Activated CD8-positive, alpha-beta memory T cell treated with anti-CD3 and anti-CD28 coated beads, Interleukin-2, amount 50 U/mL, for 24 hours (primary cell): Measurements from ENCODE around the gene GJA4.
A peak's percentile ranks its signal among the peaks of the same experiment; 100 is the strongest.
"Not testable (repeated sequence)": the region's sequence is repeated elsewhere in the genome, so short reads cannot be mapped to it uniquely, and the experiment has no call there.

Experiments used
- DNase-seq: peaks from one replicate; pipeline ENCODE4 v3.0.0-alpha.2; 2020; ENCODE audit errors: extremely low read depth

GJA4 gene

DNA sequence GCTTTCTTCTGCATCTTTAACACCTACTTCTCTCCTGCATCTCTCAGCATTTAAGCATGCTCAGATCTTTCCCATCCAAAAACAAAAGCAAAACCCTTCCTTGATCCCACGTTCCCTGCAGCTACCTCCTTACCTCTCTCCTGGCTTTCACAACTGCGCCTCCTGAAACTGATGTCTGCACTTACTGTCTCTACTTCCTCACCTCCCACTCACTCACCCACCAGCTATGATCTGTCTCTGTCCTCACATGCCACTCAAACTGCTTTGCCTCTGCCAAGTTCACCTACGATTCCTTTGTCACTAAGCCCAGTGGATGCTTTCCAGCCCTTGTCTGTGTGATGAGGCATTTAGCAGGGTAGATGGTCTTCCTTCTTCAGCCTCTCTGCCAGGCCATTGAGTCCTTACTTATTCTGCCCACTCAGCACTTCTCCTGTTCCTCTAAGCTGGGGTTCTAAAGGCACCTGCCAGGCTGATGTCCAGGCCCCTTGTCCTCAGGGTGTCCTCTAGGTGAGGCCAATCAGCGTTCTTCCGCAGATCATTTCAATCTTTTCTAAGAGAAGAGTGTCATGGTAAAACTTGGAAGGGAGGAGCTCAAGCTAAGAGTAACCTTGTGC is 21.8 kb upstream of the GJA4 start:
- DNase-seq = no peak

DNA sequence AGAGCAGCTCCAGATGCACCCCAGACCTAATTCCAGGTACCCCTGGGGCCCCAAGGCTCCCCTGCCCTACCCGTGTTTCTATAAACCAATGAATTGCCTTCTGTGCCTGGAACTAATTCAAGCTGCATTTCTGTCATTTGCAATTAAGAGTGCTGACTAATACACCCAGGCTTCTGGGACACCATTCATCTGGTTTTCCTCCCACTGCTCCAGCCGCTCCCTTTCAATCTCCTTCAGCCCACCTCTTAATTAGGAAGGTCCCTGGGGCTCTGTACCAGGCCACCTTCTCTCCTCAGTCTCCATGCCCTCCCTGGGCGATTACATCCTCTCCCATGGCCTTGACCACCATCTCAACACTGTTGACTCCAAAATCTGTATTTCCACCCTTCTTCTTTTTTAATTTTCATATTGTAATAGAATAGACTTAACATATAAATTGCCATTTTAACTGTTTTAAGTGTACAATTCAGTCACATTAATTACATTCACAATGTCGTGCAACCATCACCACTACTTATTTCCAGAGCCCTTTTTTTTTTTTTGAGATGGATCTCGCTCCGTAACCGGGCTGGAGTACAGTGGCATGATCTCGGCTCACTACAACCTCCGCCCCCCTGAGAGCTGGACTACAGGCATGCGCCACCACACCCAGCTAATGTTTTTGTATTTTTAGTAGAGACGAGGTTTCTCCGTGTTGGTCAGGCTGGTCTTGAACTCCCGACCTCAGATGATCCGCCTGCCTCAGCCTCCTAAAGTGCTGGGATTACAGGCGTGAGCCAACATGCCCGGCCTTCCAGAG is 21.0 kb upstream of the GJA4 start:
- DNase-seq = no peak

DNA sequence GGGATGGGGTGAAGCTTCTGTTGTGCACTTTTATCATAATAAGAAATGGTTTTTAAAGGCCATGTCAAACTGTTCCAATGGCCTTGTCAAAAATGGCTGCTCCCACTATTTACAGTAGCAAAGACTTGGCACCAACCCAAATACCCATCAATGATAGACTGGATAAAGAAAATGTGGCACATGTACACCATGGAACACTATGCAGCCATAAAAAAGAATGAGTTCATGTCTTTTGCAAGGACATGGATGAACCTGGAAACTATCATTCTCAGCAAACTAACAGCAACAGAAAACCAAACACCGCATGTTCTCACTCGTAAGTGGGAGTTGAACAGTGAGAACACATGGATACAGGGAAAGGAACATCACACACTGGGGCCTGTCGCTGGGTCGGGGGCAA is 19.7 kb upstream of the GJA4 start:
- DNase-seq = not testable (repeated sequence)

- DNase-seq = no peak
These were observed 17.8 kb upstream of the GJA4 start for GRCh38 chr1:34774957-34775356.

DNA sequence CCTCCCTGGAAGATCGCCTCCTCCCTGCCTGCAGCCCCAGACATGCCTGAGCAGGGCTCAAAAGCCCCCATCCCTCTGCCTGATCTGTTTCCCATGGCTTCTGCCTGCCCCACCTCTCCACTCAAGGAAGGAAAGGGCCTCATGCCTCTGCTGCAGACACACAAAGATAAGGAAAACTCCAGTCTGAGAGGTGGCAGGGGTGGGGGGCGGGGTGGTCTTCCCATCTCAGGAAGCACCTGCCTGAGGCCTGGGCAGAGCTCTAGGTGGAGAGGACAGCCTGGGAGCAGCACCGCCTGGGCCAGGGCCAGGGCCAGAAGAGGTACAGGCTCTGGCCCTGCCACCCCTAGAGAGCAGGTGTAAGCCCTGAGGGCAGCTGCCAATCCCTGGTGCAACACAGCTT is 15.9 kb upstream of the GJA4 start:
- DNase-seq = no peak

DNA sequence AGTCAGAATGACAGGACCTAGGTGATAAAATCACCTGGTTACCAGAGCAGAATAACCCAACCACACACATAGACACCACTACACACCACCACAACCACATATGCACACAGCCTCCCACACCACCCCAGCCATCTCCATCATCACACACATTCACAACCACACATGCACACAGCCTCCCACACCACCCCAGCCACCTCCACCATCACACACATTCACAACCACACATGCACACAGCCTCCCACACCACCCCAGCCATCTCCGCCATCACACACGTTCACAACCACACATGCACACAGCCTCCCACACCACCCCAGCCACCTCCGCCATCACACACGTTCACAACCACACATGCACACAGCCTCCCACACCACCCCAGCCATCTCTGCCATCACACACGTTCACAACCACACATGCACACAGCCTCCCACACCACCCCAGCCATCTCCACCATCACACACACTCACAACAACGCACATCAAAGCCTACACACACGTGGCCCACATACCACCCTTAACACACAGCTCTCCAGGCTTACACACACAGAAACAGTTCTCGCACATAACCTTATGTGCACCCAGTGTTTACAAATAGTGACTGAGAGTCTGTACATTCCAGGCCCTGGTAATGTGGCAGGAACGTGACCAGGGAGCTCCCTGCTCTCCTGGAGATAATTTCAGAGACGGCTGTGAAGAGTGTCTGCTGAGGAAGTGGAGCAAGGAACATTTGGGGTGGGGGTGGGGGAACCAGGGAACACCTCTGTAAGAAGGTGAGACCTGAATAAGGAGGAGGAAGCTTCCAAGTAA is 15.1 kb upstream of the GJA4 start:
- no peak for DNase-seq

- DNase-seq = no peak
These were observed 14.4 kb upstream of the GJA4 start for GRCh38 chr1:34778381-34778780.

GRCh38 chr1:34779005-34779404 is 13.8 kb upstream of the GJA4 start:
- no peak for DNase-seq

- no peak for DNase-seq
These were observed 13.3 kb upstream of the GJA4 start for GRCh38 chr1:34779526-34779925.

DNA sequence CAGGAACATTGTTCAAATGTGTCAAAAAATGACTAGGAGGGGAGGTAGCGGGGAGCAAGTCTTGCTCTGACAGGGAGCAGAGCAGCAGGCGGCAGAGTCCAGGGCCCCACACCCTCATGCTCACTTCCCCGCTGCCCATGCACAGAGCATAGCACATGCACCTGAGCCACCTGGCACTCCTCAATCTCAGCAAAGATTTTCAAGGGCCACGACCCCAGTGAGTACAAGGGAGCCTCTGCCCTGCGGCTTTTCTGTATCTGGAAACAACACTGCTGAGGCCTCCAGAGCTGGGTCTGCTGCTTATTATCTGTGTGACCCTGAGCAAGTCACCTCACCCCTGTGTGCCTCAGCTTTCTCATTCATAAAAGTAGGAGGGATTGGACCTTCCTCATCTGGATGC is 12.8 kb upstream of the GJA4 start:
- DNase-seq = no peak

DNA sequence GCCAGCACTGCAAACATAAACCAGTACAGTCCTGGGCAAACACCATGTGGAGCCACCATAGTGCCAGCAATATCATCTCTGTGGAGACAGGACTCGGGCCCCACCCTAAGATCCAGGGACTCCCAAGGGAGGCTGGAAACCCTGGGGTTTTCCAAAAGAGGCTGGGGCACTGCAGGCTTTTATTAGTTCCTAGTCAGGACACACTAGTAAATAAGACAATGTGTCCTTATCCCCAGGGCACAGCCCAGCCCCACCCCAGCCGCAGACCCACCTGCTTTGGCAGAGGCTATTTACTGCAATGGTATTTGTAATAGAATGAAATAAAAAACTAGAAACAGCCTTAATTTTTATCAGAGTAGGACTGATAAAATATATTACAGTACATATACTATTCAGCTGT is 12.3 kb upstream of the GJA4 start:
- no peak for DNase-seq

DNA sequence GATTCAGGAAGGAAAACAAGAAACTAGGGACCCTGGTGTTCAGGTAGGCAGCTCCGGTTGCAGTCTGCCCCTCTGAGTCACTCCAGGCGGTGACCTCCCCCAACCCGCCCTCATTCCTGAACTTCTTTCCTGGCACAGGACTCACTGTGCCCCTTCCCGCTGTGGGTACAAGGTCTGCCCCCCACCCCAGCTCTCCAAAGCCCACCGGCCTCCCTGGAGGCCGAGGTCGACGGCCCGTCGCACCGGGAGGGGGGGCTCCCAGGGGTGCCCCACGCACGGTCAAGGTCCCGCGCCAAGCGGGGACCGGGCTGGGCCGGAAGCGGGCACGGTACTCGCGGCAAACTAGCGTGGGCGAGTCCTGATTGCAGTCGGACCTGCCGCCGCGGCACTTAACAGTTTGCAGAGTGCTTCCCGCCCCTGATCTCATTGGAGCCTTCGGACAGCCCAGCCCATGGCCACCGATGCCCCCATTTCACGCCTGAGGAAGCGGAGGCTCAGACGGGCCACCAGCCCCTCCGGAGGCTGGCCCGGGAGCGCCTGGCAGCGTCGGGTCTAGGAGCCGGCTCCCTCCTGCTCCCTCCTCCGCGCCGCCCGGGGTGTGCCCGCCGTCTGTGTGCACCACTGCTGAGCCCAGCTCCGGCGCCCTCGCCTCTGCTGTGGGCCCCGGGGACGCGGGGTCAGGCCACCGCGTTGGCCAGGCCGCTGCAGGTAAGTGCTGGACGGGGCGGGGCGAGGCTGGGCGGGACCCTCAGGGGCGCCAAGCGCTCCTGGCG is 11.5 kb upstream of the GJA4 start, which contains the start of gene GJB3:
TSS of gene GJB3 (plus strand) at position 144 of the 773 bp plus-strand sequence. CDS start 3,549 bp downstream, outside the sequence.
- no peak for DNase-seq

DNA sequence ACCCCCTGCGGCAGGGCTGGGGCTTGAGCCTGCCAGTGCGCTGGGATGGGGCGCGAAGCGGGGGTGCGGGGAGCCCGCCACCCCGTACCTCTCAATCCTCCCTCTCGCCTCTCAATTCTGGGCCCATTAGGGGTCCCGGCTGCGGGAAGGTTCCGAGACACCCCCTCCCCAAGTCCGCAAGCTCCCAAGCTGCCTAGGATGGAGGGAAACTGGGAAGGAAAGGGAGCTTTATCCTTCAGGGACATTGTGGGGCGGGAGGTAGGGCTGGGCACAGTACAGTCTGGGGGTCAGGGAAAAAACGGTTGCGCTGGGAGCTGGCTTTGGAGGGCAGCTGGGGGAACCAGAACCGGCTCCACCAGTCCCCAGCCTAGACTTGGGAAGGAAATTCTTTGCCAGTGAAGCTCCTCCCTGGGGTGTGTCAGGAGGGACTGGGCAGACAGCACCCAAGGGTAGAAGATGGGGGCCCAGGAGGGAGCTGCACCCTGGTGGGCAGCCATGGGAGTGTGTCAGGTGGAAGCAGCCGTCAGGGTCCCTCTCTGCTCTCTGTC is 10.9 kb upstream of the GJA4 start:
- DNase-seq = no peak

GRCh38 chr1:34784751-34785221 is 8.0 kb upstream of the GJA4 start:
- no peak for DNase-seq

DNA sequence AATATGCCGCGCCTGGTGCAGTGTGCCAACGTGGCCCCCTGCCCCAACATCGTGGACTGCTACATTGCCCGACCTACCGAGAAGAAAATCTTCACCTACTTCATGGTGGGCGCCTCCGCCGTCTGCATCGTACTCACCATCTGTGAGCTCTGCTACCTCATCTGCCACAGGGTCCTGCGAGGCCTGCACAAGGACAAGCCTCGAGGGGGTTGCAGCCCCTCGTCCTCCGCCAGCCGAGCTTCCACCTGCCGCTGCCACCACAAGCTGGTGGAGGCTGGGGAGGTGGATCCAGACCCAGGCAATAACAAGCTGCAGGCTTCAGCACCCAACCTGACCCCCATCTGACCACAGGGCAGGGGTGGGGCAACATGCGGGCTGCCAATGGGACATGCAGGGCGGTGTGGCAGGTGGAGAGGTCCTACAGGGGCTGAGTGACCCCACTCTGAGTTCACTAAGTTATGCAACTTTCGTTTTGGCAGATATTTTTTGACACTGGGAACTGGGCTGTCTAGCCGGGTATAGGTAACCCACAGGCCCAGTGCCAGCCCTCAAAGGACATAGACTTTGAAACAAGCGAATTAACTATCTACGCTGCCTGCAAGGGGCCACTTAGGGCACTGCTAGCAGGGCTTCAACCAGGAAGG is 7.4 kb upstream of the GJA4 start:
- no peak for DNase-seq

- DNase-seq = no peak
These were observed 6.8 kb upstream of the GJA4 start for GRCh38 chr1:34785875-34786470.

DNA sequence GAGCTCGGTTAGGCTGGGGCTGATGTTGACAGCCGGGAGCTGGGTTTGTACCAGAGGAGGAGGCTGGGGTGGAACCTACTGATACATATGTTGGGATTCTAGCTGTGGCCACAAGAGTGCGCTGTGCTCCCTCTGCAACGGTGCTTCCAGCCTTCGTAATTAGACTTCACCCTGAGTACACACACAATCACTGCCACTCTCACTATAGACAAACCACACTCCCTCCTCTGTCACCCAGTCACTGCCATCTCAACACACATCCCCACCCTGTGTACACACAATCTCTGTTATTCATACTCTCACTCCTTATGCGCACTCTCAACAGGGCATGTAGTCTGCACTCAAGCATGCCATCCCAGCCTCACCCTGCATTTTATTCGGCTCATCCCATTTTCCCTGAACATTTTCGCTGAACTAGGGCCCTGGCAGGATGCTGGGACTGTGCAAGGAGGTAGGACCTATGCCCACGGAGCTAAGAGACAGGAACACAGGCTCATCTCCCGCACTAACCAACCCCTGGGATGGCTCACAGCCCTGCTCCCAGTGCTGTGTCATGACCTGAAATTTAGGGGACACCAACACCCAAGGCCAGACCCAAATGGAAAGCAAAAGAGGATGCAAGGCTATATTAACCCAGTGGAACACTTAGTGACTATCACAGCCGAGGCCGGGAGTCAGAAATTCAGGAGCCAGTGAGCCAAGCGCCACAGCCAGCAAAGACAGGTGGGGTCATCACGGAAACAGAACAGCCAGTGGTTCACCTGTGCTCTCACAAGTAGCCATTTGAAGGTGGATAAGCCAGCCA is 6.1 kb upstream of the GJA4 start:
- DNase-seq = peak; percentile 19

DNA sequence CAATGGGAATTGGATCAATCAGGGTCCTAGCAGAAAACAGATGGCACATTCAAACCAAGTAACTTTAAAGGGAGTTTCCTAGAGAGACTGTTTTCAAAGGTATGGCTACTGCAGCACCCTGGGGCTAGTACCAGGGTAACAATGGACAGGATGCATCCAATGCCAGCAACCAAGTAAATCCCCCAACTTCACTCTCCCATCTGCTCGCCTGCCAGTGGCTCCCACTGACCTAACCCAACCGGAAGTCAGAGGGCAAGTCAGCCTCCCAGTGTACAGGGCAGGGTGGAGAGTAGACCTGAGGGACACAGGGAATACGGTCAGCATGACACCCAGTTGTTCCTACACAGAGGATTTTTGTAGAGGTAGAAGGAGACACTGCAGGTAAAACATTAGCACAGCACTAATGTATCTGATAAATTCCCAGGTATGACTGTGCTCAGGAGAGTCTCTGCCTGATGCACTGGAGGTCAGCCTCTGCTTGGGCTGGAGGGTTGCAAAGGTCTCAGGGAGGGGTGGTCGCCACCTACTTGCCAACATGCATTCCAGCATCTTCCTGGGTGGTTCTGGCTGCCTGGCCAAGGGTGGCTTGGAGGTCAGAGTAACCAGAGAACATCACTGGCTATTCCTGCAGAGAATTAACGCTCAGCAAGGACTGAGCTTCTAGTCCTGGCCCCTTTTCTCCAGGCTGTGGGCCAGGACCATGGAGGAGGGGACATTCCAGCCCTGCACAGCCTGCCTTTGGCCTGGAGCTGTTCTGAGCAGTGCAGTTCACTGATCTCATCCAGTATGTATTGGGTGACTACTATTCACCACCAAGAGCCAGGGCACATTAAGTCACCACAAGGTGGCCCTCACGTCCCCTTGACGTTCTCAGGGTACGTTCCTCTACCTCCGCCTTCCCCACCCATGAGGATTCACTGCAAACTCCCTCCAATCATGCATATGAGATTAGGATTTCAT is 5.1 kb upstream of the GJA4 start:
- DNase-seq = no peak

- DNase-seq = no peak
These were observed 1.8 kb upstream of the GJA4 start for GRCh38 chr1:34790985-34791384.
